ENCODE data around the gene TTLL7. TPM values are rescaled to one million over a fixed set of nuclear protein-coding genes. Genes with fewer than 3 reads are reported as not detected.
A peak's percentile ranks its signal among the peaks of the same experiment; 100 is the strongest.

TTLL7 gene
- total RNA-seq, 2 donors from 2014 or later = 25.7 to 29.0 TPM

GRCh38 chr1:83978056-83978455 lies 20.9 kb downstream of the TTLL7 start:
- TF ChIP-seq CTCF (IDR thresholded peaks at IDR 0.05) (no peak), POLR2A (IDR thresholded peaks at IDR 0.05) (no peak)

DNA sequence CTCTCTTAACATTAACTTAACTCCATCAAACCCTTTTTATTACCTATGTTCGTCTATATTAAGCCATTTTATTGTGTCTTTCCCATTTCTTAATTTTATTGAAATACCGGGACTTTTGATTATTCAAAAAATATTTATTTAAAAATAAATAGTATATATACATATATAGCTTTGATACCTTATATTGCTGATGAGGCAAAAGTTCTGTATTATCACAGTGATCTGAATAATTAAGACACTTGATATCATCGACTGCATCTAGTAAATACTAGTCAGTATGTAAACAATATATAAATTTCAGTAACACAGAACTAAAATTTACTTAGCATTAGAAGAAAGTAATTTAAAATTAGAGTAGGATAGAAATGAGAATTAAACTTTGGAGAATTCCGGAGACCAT lies 22.0 kb downstream of the TTLL7 start:
- H3K4me3 ChIP-seq = no peak overlapping the region
- no peaks in the 10 kb centered on the region for H3K4me1 ChIP-seq
- no peaks in the 10 kb centered on the region for H3K36me3 ChIP-seq (replicated peaks in 1 of 2; ENCODE audit: insufficient read depth in 1 of 2, low read depth in 2 of 2)
- TF ChIP-seq POLR2A (IDR thresholded peaks at IDR 0.05) (no peak), CTCF (IDR thresholded peaks at IDR 0.05) (no peak)
- no peak overlapping the region for H3K27ac ChIP-seq
- no peak for DNase-seq
- ATAC-seq = no peak
- intact Hi-C loops (cut with DNase I) = no loop called here
- no peaks in the 10 kb centered on the region for H3K27me3 ChIP-seq
- 71 to 97% methylated on average over 4 of the region's 4 CpGs for WGBS, 2 donors
- H3K9me3 ChIP-seq = no peaks in the 10 kb centered on the region

More at GRCh38 chr1:83978056-83978455, 20.9 kb downstream of the TTLL7 start:
- WGBS, 2 donors = 85 to 93% methylated on average over 1 of the region's 1 CpG
- Histone ChIP-seq H3K27me3 (no peaks in the 10 kb centered on the region), H3K36me3 (replicated peaks in 1 of 2; ENCODE audit: insufficient read depth in 1 of 2, low read depth in 2 of 2) (no peaks in the 10 kb centered on the region), H3K4me3 (no peak overlapping the region), H3K27ac (no peak overlapping the region), H3K4me1 (no peaks in the 10 kb centered on the region), H3K9me3 (no peaks in the 10 kb centered on the region)
- ATAC-seq = no peak
- DNase-seq = no peak
- intact Hi-C loops (cut with DNase I) = no loop called here

DNA sequence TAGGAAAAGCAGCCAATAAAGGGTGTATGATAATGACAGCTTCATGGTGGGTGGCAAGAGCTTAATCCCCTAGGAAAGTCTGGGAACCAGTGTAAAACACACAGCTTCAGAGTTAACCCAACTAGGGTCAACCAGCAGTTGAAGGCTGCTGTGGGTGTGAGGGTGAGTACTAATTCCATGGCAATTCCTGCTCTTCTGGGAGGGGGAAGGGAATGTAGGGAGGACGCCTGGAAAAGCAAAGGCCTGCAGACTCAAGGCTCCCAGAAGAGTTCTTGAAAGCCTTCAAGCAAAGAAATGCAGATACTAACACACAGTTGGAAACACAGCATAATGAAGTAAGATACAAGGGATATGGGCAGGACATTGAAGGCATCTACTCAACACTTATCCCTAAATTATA lies 28.1 kb downstream of the TTLL7 start:
- Histone ChIP-seq H3K4me1 (peaks cover 15% of the 10 kb centered on the region), H3K4me3 (no peak overlapping the region), H3K27ac (no peak overlapping the region), H3K36me3 (replicated peaks in 1 of 2; ENCODE audit: insufficient read depth in 1 of 2, low read depth in 2 of 2) (no peaks in the 10 kb centered on the region), H3K27me3 (no peaks in the 10 kb centered on the region), H3K9me3 (no peaks in the 10 kb centered on the region)
- DNase-seq (no peak), ATAC-seq (peak; percentile 9)
- intact Hi-C loops (cut with DNase I) = no loop called here
- TF ChIP-seq CTCF (IDR thresholded peaks at IDR 0.05) (no peak), POLR2A (IDR thresholded peaks at IDR 0.05) (no peak)
- 75 to 90% methylated on average over 1 of the region's 1 CpG for WGBS, 2 donors

- DNase-seq = no peak
- intact Hi-C loops (cut with DNase I) = no loop called here
- no peak overlapping the region for H3K27ac ChIP-seq
Measured at GRCh38 chr1:83970114-83970513, 28.8 kb downstream of the TTLL7 start.

More at GRCh38 chr1:83970114-83970513, 28.8 kb downstream of the TTLL7 start:
- Histone ChIP-seq H3K36me3 (replicated peaks in 1 of 2; ENCODE audit: insufficient read depth in 1 of 2, low read depth in 2 of 2) (no peaks in the 10 kb centered on the region), H3K27me3 (no peaks in the 10 kb centered on the region), H3K4me1 (peaks cover 15% of the 10 kb centered on the region), H3K4me3 (no peak overlapping the region), H3K9me3 (no peaks in the 10 kb centered on the region)
- no peak for TF ChIP-seq CTCF (IDR thresholded peaks at IDR 0.05)
- TF ChIP-seq POLR2A (IDR thresholded peaks at IDR 0.05) = no peak
- peak; percentile 67 for ATAC-seq
